T47D (cell line): ENCODE data around the gene SFI1.

Source experiments
- DNase-seq, 2 experiments: peaks; one replicate each; pipeline versions ENCODE4 v3.0.0 to v3.0.0-alpha.2; 2011 to 2012; ENCODE audit warnings: low read depth in 1 of 2, low spot score in 1 of 2
- JUND ChIP-seq: IDR thresholded peaks from 2 replicates; pipeline ENCODE4 v1.6.1; 2012; ENCODE audit warnings: low read depth
- in situ Hi-C: cut with HindIII; loops from 2 replicates; pipeline ENCODE4 v1.10.0; 2016; ENCODE audit warnings: low sequenced_read_pairs, low pct_unique_long_range_greater_than_20kb

The SFI1 gene, protein sequence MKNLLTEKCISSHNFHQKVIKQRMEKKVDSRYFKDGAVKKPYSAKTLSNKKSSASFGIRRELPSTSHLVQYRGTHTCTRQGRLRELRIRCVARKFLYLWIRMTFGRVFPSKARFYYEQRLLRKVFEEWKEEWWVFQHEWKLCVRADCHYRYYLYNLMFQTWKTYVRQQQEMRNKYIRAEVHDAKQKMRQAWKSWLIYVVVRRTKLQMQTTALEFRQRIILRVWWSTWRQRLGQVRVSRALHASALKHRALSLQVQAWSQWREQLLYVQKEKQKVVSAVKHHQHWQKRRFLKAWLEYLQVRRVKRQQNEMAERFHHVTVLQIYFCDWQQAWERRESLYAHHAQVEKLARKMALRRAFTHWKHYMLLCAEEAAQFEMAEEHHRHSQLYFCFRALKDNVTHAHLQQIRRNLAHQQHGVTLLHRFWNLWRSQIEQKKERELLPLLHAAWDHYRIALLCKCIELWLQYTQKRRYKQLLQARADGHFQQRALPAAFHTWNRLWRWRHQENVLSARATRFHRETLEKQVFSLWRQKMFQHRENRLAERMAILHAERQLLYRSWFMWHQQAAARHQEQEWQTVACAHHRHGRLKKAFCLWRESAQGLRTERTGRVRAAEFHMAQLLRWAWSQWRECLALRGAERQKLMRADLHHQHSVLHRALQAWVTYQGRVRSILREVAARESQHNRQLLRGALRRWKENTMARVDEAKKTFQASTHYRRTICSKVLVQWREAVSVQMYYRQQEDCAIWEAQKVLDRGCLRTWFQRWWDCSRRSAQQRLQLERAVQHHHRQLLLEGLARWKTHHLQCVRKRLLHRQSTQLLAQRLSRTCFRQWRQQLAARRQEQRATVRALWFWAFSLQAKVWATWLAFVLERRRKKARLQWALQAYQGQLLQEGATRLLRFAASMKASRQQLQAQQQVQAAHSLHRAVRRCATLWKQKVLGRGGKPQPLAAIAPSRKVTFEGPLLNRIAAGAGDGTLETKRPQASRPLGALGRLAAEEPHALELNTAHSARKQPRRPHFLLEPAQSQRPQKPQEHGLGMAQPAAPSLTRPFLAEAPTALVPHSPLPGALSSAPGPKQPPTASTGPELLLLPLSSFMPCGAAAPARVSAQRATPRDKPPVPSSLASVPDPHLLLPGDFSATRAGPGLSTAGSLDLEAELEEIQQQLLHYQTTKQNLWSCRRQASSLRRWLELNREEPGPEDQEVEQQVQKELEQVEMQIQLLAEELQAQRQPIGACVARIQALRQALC

DNA sequence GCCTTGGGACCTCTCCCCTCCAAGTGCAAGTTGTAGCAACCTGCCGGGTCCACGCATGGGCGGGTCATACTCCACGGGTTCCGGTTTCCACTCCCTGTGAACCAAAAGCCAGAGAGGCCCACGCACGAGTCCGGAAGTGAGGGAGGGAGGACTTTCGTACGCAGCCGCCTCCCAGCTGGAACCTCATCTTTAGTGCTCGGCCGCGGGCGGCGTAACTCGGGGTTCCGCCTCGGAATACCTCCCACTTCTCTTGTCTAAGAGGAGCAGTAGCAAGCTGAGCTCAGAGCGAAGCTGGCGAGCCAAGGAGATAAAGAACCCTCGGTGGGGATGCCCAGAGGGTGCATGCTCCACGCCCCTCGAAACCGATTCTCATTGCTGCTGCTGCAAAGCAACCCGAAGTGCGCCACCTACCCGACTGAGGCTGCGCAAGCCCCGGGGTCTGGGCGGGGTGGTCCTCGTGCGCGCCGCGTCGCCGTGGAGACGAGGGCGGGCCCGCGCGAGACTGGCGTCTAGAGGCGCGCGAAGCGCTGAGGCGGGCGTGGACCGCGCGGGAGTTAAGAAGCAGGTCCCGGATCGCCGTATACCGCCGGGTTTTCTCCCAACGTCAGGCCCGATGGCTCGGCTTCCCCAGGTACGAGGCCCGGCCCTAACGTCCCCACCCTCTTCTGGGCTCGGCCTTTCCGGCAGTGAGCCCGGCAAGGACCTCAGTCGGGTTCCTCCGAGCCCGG is at the start of gene SFI1:
TSS of gene SFI1 (plus strand) at position 530 of the 728 bp plus-strand sequence. CDS start 11,749 bp downstream, outside the sequence.
- in situ Hi-C loops: no loop called here
- TF ChIP-seq JUND: no peak
- DNase-seq: peak; percentile 52 to 92

DNA sequence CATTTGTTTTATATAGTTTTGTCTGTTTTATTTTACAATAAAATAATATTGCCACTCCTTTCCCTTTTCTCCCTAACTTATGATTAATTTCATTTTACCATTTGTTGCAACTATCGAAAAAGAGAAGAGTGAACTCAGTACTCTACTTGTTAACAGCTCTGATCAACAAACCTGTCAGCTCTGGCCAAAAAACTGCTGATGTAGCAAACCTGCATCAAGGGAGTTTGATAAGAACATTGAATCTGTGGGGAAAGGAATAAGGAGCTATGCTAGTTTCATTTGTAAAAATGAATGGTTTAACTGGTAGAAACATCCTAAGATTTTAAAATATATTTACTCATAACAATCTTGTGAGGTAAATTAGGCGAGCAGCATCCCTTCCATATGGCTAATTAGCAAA is 49.6 kb upstream of the SFI1 start:
- TF ChIP-seq JUND: no peak
- DNase-seq: no peak
- in situ Hi-C loops: no loop called here

DNA sequence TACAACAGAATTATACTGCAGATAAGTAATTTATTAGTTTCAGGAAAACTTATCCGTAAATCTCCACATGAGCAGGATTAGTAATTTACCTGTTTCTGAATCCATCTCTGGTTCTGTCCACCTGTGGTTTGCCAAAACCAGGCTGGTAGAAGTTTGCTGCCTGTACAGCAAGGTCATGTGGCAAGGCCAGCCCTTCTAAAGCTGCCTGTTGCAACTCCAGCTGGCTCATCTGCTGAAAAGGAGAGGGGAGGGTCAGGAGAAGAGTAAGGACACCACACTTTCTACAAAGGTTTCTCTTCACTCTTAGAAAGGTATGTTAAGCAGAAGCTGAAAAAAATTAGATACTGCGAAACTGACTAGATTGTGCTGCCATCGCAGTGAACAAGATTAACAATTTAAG is 49.0 kb upstream of the SFI1 start:
- no peak for TF ChIP-seq JUND
- DNase-seq: no peak
- in situ Hi-C loops: no loop called here

DNA sequence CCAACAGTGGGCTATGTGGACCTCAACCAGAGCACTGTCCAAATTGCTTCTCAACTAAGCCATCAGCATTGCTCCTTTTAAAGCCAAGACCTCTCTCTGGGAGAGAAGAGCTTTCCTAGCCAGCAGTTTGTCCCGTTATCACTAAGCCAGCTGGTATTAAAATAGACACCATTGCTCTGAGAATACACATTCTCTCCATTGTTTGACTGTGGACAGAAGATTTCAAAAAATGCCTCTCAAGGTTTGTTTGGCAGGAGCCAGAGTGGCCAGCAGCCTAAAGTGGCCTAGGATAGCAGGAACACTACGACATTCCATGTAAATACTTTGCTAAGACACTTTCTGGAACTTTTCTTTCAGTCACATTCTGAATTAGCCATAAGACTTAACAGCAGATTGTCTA is 48.0 kb upstream of the SFI1 start:
- DNase-seq: no peak
- no peak for TF ChIP-seq JUND
- in situ Hi-C loops: no loop called here

DNA sequence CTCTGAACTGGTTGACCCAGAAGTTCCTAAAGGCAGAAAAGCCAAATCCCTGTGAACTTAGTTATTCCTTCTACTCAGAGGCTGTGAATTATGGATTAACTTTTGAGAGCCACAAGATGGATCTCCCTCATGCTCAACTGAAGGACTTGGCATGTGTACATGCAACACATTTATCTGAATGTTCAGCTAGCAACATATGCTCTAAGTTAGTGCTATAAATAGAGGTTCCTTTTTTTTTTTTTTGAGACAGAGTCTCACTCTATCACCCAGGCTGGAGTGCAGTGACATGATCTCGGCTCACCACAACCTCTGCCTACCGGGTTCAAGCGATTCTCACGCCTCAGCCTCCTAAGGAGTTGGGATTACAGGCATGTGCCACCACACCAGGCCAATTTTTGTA is 46.8 kb upstream of the SFI1 start:
- in situ Hi-C loops: no loop called here
- no peak for TF ChIP-seq JUND
- DNase-seq: no peak

DNA sequence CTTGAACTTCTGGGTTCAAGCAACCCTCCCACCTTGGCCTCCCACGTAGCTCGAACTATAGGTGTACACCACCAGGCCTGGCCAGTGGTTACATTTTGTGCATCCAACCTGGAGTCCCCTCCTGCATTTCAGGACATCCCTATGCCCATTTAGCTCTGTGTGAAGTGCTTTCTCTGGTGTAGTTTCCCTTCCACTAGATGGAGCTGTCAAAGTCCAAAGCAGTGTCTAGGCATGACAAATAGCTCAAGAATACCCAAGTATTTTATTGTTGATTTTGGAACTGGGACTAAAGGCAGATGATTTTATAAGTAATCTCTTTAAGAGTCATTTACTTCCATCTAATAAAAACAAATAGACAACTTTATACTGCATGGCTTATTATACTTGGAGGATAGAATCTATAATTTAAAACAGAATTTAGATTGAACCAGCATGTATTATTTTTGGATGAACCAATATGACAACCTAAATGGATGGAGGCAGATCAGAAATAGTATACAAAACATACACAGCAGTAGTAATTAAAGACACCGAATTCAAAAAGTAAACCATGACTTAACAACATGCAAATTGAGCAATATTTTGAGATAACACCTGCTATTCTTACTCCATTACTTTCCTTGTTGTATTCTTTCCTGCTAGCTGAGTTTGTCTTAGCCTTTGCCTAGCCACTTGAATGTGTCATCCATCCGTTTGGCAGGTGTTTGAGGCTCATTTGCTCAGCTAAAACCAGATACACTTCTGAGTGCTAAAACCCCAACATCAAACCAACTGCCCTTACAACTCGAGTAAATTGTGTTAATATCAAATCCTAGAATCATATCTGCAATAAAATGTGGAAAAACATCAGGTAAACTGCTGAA is 44.4 kb upstream of the SFI1 start:
- in situ Hi-C loops: no loop called here
- TF ChIP-seq JUND: no peak
- peak; percentile 8 to 70 for DNase-seq

DNA sequence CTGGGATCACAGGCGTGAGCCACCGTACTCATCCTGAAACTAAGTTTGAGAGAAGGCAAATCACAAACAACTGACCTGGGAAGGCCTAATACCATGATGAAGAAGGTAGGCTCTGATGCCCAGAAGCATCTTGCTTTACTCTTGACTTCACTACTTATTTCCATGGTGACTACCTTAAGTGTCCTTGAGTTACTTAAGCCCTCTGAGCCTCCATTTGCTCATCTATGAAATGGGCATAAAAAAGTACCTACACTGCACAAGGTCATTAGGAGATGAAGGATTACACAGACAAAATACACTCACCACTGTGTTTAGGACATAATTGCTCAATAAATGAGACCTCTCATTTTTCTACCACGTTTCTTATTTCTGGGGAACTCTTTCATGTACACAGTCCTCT is 34.6 kb upstream of the SFI1 start:
- no peak for TF ChIP-seq JUND
- DNase-seq: no peak
- in situ Hi-C loops: no loop called here

DNA sequence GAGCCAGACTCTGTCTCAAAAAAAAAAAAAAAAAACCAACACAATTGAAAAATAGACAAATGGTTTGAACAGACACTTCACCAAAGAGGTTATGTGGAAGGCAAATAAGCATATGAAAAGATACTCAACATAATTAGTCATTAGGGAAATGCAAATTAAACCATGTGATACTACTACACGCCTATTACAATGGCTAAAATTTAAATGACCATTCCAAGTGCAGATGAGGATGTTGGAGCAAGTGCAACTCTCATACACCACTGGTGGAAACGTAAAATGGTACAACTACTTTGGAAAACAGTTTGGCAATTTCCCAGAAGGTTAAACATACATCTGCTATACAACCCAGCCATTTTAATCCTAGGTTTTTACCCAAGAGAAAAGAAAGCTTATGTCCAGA is 31.0 kb upstream of the SFI1 start:
- no peak for TF ChIP-seq JUND
- in situ Hi-C loops: no loop called here
- DNase-seq: no peak

DNA sequence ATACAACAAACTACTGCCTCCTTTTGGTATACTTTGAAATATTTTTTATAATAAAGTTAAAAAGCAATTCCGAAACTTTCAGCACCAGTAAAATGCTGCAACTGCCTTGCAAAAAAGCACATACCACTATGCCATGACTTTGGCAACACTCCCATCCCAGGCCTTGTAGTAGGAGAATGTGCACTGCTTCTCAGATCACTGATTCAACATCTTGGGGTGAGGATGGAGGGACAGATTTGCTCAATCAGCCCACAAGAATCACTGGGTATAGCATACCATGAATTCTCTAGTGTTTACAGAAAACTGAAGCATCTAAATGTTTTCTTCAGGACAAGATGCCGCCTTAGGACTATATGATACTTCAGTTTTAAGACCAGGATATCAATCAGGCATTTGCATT is 21.6 kb upstream of the SFI1 start:
- in situ Hi-C loops: no loop called here
- DNase-seq: no peak

DNA sequence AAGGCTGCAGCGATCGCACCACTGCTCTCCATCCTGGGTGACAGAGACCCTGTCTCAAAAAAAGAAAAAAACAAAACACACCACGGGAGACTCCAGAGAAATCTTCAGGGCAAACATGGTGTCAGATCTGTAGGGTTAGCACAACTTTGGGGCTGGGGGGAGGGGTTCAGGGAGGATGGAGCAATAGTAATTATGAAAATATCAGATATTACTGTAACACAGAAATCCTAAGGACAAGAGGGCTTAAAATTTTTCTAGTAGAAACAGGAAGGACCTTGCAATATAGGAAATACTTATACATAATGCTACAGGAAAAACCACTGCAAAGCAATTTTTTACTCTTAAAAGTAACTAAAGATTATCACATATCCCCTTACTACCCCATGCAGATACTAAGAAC is 20.5 kb upstream of the SFI1 start:
- in situ Hi-C loops: no loop called here
- no peak for DNase-seq
- no peak for TF ChIP-seq JUND

More for the DNA sequence above, 21.6 kb upstream of the SFI1 start:
- no peak for TF ChIP-seq JUND

DNA sequence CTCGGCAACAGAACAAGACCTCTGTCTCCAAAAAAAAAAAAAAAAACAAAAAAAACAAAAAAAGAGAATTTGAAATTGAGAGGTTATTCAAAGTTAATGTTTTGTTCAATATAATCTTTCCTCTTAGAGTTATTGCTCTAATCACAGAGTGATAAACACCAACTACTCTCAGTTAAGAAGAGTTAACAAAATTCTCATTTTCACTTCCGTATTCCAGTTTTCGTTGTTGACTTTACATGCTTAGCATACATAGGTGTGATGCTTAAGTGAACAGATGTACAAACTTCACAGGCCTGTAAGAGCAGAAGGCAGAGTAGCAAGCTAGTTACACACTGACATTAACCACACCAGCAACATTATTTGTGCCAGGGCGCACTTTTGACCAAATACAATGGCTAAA is 19.0 kb upstream of the SFI1 start:
- DNase-seq: no peak
- TF ChIP-seq JUND: no peak
- in situ Hi-C loops: no loop called here
